Measurements from ENCODE around the gene TENM4.

The TENM4 gene

DNA sequence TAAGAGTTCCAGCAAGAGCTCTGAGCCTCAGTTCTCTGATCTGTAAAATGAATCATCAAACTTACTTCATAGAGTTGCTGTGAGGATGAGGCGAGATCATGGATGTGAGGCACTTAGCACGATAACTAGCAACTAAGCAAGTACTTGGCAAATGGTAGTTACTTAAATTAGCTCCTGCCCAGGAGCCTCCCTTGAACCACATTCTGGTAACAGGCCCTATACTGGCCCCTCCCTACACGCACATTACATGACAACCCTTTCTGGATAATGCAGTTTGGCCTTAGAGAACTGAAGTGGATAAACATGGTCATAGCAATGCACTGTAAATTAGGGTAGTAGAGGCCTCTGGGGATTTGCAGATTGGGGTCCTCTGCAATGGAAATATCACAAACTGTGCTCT is 678.7 kb downstream of the TENM4 start:
- no peak for DNase-seq (ENCODE audit: low spot score)

DNA sequence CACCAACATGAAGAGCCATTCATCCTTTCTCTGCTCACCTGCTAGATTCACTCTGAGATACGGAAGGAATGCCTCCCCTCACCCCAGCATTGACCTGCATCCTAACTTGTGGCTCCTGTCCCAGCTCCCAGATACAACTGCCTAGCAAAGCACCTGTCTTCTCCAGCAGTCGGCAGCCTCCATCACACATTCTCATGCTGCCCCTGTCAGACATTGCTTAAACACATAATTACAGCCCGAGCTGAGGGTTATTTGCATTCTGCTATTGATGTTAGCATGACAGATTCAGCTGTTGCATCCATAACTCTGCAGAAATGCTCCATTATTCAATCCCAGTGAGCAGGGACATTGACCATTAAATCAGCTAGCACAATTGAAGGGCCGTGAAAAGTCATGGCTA is 681.8 kb downstream of the TENM4 start:
- no peak for DNase-seq (ENCODE audit: low spot score)

DNA sequence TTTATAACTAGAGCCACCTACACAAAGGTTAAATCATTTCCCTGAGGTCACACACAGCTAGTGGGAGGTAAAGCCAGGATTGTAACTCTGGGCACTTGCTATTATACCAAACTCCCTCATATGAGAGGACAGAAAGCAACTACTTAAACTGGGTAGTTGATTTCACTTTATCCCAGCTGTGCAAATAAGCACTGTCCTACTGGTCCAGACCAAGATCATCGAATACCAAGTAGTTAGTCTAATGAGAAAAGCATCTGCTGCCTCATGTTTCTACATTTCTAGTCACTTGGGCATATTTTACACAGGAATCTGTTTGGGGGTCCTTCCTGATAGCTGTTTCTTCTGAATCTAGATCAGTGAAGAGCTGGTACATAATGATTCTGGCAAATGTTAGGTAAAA is 687.5 kb downstream of the TENM4 start:
- no peak for DNase-seq (ENCODE audit: low spot score)

DNA sequence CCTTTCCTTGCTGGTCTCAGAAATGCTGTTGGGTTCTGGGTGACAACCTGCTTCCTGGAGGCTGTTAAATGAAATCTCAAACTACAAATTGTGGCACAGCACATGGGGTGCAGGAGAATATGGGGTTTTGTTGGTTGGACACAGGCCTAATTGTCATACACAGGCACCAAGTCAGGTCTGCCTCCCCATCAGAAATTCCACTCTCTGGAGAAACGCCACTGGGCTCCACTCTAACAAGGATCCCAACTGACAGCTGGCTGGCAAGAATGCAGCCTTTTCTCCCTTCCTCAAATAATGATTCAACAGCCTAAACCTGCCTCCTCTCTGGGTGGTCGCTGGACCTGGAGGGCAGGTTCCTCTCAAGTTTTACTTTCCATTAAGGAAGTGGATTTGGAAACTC is 688.3 kb downstream of the TENM4 start:
- DNase-seq (ENCODE audit: low spot score): no peak

DNA sequence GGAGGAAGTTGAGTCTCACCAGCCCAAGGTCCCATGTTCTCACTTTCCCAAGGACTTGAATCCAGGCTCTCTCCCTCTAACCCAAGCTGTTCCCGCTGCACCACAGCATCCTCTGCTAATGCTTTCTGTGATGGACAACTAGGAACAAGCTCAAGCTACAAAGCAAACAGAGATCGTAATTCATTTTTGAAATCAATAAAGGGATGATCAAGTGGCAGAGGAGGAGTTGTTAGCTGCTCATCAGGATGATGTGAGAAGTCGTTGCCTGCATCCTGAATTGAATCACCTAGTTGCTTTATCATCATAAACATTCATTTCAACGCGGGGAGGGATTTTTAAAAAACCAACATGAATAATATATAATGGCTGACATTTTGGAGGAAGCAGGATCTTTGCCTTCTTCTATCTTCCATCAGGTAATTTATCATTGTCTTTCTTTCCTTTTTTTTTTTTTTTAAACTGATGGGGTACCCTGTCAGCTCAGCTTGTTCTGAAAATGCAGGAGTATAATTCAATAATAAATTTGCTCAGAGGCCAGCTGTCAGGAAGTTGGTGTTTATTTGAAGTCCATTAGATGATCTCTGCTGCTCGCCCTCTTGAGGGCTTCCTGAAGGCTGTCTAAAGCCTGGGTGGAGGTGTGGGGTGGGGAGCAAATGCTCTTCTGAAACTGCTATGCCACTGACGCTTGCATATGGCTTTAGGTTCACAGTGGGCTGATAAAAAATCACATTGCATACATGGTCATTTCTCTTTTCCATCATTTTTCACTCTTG is 691.7 kb downstream of the TENM4 start:
- peak; percentile 67 for DNase-seq (ENCODE audit: low spot score)

DNA sequence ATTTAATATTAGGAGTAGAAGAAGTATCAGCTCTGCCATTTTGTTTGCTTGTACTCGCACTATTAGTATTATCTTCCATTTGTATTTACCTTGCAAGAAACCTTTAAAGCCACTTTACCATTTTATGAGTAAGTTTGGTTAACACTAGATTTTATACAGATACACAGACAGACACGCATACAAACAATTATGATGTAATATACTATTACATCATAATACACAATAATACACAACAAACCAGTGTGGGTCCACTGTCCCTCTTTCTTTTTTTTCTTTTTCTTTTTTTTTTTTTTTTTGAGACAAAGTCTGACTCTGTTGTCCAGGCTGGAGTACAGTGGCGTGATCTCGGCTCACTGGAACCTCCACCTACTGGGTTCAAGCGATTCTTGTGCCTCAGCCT is 695.9 kb downstream of the TENM4 start:
- no peak for DNase-seq (ENCODE audit: low spot score)

DNA sequence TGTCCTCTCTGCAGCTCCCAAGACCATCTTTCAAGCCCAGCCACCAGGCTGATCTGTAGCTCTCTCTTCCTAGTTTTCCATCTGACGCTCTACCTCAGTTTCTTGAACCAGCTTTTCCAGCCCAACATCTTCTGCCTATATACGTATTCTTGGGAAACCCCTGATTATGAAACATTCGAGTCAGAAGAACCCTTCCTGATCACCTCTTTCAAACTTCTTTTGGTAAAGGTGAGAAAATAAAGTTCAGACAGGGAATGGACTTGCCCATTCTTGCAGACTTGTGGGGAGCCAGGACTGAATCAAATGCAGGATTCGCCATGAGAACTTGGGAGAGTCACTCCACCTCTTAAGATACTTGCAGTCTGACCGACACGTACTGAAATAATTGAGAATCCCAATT is 696.6 kb downstream of the TENM4 start:
- no peak for DNase-seq (ENCODE audit: low spot score)

DNA sequence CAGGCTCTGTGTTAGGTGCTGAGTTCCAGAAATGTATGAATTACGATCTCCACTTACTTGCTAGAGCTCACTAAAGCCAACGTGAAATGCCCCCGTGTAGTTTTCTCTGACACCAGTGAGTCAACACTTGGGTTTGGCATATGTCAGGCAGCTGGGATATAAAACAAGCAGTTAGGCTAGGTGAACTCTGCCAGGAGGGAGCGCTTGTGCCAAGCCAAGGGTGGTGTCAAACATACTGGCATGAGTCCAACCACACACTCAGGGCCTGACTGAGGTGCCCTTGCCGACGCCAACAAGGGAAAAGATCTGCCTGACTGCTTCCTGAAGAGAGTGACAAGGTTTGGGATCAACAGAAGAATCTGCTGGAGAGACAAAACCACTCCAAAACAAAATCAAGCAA is 698.4 kb downstream of the TENM4 start:
- no peak for DNase-seq (ENCODE audit: low spot score)

DNA sequence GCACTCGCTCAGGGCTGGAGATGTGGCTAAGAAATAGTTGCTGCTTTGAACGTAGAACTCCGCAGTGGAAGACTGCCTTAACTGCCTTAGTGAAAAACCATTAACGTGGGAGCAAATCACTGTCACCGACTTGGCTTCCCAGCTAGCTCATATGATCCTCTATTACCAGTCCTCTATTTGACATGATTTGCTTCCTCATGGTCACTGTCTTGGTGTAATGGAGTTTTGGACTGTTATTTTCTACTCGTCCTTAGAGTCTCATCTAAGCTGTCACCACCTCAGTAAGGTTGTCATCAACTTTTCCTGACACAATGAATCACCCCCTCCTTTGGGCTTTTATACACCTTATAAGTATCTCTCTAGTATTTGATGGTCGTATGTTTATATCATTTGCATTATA is 699.1 kb downstream of the TENM4 start:
- no peak for DNase-seq (ENCODE audit: low spot score)

DNA sequence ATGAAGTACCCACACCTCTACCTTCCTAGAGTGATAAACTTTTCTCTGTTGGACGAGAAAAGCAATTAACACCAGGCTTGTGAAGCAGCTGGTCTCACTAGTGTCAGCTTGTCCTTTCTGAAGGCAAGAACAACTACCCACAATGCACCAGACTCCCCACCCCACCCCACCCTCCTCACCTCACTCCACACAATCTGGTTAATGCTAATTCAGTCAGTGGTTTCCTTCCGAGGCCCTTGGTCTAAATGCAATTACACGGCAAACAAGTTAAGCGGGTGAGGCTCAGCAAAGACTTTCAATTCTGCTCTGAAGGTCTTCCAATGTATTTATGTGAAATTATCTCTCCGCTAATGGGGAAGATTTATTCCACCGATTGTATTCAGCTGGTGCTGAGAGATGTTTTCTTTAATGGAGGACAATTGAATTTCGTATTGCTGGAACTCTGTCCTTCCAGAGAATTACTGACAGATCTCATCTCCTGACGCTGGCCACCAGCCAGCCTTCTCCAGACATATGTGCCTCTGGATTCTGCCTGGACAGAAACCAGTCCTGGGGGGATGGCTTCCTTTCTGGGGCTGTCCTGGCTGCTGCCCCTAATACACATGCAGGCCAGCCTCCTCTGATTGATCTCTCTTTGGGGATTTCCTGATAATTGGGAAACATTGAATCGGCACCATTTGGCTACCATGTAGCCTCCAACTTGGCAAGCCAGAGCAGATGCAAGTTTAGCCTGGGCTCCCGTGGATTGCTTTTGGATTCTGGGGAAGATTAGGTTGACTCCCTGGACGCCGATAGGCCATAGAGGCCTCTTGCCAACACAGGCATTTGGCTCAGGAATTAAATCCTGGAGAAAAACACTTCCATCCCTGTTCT is 700.4 kb downstream of the TENM4 start:
- DNase-seq (ENCODE audit: low spot score): peak; percentile 98

DNA sequence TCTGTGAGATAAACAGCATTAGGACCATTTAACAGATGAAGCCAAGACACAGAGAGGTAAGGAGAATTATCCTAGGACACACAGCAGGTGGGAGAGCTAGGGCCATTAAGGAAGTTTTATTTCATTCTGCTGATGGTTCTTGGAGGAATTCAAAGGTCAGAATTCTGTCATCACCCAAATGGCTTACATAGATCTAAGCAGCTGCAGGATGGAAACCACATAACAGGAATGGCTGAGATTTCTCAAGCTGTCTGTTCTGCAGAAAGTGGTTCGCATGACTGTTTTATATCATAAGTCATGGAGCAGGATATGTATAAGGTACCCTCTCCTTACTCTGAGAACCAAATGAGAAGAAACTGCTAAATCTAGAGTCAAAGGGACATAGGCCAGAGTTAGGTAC is 702.9 kb downstream of the TENM4 start:
- DNase-seq (ENCODE audit: low spot score): no peak

DNA sequence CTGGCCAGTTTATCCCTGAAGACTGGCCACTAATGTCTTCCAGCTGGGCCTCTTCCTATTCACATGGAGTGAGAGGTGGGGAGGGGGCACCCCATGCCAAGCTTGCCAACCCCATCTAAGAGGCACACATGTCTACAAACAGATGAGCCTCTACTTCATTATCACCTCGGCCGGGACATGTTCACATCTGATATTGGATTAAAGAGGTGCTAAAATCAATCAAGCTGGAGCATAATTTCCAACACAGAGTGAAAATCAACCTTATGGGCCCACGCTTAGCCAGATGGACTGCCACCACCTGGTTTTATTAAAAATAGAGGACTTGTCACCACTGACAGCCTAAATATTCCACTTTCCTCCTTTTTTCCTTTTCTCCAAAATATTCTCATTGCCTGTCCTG is 703.5 kb downstream of the TENM4 start:
- DNase-seq (ENCODE audit: low spot score): no peak

DNA sequence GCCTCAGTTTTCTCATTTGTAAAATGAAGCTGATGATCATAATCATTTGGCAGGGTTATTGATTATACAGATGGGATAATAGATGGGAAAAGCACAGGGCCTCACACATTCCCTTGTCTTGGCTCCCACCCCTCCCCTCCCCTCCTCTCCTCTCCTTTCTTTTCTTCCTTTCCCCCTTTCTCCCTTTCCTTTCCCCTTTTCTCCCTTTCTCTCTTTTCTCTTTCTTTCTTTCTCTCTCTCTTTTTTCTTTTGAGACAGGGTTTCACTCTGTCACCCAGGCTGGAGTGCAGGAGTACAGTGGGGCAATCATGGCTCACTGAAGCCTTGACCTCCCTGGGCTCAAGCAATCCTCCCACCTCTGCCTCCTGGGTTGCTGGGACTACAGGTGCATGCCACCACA is 705.1 kb downstream of the TENM4 start:
- no peak for DNase-seq (ENCODE audit: low spot score)

DNA sequence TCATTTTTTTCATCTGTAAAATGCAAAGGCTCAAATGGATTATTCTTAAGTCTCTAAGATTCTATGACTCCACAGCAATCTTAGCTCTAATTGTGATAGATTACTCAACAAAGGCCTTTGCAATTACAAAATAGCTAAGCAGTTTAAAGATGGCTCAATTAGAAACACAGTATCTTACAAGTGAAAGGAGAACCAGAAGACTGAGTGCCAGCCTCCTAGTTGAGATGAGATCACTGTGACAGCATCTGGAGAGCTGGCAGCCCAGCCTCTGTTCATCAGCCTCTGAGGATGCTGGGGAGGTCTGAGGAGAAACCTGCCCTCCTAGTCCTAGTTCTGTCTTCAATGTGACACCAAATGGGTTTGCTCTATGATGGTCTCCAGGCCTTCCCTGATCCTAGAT is 707.8 kb downstream of the TENM4 start:
- no peak for DNase-seq (ENCODE audit: low spot score)

DNA sequence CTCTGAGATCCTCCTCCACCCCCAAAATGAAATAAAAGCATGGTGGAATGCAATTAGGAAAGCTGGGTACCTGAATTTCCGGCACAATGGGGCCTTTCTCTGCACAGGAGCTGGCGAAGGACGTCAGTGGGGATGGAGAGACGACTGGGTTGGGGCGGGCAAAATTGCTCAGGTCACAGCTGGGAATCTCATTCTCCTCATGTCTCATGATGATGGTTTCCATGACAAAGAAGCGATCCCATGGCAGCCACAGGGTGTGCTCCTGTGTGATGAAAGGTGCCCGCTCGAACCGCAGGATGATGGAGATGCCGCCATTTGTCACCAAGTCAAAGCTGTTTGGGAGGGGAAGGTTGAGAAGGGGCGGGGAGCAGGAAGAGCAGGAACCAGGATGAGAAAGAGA is 708.6 kb downstream of the TENM4 start:
- DNase-seq (ENCODE audit: low spot score): no peak

DNA sequence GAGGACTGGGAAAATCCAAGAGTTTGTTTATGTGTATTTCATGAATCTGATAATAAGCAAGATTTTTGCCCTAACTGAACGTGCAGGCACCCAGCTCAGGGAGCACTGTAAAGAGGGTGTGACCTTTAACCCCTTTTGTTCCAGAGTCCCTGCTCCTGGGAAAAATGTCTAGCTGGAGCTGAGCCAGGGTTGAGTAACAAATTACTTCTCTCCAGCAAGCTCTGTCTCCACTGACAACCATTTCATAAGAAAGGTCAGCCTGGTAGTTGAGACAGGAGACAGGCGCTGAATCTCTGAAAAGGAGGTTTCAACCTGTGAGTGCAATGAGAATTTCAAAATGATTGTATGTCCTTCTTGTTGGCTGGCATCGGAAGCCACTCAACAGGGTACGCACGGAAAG is 709.8 kb downstream of the TENM4 start:
- no peak for DNase-seq (ENCODE audit: low spot score)

DNA sequence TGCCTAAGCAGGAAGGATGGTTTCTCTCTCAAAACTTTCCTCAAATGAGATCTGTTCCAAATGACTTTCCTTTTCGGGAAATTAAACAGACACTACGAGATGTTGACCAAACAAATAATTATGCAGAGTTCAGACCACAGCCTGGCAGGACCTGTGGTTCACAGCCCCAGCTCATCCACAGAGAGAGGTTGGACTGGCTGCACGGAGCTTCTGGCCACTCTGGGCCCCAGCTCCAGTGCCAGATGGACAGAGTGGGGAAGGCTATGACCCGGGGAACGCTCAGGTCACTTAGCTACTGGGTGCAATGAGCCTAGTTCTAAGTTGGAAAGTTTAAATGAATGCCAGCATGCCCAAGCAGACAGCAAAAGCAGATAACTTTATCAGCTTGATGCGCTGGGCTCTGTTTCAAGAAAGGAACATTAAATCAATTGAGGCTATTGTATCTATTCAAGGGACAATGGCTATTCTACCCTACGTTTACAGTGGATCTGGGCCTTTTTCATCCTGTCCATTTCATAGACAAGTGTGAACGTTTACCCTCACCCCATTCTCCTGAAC is 710.5 kb downstream of the TENM4 start:
- DNase-seq (ENCODE audit: low spot score): no peak

DNA sequence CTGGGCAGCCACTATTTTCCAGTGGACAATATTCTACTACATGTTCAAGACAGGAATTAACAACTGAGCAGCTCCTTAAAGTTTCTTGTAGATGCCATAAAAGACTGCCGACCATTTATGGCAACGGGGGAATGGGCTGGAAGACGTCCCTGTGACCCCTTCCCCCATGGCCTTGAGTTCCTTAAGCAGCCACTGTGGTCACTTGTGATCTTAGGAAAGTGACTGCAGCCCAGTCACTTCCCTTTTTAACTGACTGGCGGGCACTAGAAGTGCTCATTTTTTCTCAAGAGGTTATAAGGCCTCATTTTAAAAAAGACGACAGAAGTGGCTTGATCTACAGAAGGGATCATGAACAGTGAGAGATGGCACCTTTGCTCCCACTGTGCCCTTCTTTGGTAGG is 713.0 kb downstream of the TENM4 start:
- DNase-seq (ENCODE audit: low spot score): no peak

DNA sequence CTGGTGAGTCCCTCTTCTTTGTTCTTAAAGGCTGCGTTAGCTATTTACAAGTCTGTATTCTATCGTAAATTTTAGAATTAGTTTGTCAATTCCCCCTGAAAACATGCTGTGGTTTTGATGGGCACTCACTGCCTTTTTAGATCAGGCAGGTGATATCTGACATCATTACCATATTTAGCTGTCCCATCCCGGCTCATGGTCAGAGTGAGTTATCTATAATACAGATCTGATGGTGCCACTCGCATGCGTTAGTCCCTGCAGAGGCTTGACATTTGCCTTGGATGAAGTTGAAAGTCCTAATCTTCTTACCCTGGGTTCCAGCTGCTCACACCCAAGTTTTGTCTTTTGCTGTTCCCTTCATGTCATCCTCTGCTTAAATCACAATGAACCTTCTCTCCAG is 715.6 kb downstream of the TENM4 start:
- DNase-seq (ENCODE audit: low spot score): no peak

DNA sequence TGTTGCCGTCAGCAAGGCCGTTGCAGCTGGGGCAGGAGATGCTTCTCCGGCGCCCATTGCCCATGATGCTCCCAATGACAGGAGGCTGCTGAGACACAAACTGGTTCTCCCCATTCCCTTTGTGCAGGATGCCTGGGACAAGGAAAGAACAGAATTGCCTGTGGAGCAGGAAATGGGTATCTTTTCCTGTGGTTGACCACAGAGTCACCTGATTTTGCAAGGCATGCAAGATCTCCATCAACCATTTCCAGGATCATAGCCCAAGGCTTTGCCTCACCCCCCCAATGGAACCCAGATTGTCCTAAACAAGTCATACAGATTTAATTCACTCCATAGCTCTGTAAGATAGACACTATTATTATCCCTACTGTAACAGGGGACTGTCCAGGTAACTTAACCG is 718.0 kb downstream of the TENM4 start:
- no peak for DNase-seq (ENCODE audit: low spot score)

DNA sequence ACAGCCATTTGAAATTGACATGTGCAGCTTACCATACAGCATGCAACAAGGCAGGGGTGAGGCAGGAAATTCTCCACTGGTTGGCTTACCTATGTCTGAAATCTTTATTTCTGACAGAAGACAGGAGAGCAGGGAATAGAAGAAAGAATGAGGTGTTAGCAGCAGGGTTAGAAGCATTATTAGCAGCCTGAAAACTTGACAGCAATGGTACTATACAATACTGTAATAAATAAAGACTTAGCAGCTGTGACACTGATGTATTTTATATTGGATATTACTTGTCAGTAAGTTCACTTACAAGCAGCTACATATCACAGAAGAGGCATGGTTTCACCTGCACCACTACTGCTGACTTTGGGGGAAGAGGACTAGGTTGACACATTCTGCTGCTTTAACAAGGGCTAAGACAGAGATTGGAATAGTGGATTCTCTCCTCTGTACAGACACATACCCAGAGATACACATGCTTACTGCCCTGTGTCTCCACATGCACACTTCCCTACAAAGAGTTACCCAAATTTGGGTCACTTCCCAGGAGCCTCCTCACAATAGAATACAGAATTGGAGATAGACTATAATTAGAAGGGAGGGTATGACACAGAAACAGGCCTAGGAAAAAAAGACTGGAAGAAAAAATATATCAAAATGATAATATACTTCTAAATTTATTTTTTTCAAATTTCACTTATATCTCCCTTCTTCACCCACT is 720.4 kb downstream of the TENM4 start:
- no peak for DNase-seq (ENCODE audit: low spot score)

DNA sequence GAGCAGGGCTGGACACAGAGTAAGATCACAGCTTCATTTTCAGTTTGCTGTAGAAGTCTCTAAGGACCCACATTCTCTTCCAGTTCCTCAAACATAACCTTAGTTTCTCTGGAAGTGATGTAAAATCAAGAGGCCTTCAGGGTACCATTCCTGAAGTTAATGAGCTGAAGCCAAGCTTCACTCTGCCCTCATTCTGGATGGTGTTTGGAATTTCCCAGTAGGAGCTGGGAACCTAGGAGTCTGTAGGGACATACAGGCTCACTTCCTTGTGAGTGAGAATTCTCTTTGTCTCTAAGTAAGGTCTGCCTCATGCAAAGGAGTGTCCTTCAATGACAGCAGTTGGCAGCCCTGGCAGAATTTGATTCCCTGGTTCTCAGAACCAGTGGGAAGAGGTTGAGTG is 723.8 kb downstream of the TENM4 start:
- DNase-seq (ENCODE audit: low spot score): no peak

Measured in SK-N-DZ (cell line).